IPS-11a (cell line): ENCODE measurements around the gene DMAC2.
"Not testable (repeated sequence)": the region's sequence is repeated elsewhere in the genome, so short reads cannot be mapped to it uniquely, and the experiment has no call there.

Experiments
- H3K4me3 ChIP-seq: one replicate; pipeline ENCODE4 v1.5.1; 2013; ENCODE audit warnings: low read depth, low read length, control low read depth

DMAC2 gene

DNA sequence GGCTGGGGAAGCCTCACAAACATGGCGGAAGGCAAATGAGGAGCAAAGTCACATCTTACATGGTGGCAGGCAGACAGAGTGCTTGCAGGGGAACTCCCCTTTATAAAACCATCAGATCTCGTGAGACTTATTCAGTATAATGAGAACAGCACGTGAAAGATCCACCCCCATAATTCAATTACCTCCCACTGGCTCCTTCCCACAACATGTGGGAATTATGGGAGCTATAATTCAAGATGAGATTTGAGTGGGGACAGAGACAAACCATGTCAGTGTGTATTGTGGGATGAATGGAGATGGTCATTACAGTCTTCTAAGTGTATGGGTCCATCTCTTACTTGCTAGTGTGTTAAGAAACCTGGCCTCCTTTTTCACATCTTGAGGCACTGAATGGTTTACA is 37.7 kb downstream of the DMAC2 start:
- no peak overlapping the region for H3K4me3 ChIP-seq

DNA sequence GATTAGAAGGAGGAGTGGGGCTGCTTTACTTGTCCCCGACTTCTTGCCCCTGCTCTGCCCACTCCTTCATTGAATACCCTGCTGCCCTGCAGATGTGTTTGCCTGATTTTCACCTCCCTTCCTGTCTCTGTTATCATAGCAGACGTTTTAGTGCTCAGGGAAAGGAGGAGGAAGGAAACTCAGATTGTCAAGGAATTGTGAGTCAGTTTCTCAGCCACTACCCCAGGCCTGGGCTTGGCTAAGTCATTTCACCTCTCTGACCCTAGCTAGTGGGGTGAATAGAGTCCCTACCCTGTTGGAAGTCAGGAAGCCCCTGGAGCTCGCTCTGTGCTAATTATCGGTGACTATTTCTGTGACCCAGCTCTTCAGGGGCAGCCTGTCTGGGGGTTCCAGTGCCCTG is 38.2 kb downstream of the DMAC2 start:
- no peak overlapping the region for H3K4me3 ChIP-seq

DNA sequence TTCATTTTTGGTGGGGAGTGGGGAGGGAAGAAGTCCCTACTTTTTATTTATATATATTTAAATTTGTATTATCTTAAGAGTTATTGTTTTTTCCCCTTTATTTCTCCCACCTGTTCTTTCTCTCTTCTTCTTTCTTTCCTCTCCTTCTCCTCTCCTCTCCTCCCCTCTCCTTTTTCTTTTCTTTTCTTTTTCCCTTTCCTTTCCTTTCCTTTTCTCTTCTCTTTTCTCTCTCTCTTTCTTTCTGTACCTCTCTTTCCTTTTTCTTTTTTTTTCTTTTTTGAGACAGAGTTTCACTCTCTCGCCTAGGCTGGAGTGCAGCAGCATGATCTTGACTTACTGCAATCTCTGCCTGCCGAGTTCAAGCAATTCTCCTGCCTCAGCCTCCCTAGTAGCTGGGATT is 40.2 kb downstream of the DMAC2 start:
- H3K4me3 ChIP-seq, result no peak overlapping the region

DNA sequence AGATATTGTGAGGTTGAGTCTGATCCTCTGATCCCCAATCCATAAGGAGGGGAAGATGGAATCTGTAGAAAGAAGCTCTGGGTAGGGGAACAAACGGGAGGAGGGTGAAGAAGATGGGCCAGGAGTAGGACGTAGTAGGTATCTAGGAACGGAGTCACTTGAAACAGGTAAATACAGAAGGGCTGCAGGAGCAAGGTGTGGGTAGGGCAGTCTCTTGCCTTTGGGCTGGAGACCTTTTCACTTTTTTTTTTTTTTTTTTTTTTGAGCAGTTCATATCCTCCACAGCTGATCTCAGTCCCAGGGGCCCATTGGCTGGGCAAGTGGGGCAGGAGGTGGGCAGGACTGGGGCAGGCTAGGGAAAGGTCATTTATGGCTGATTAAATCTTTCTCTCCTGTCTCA is 40.6 kb downstream of the DMAC2 start:
- H3K4me3 ChIP-seq, result no peak overlapping the region

DNA sequence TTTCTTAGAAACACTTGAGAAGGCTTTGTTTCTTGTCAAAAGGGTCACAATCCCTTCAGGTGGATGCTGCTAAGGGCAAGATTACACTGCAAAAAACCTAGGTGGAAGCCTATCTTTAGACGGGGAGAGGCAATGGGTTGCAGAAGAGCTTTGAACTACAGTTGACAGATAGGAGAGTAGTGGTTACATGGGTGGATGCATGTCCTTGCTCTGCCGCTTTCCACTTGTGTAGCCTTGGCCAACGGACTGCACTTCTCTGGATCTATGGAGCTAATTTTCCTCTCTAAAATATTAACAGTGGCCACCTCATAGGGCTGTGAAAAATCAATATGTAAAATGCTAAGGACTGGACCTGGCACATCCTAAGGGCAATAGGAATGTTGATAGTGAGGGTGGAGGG is 41.1 kb downstream of the DMAC2 start:
- H3K4me3 ChIP-seq, result peak overlapping the region; percentile 87

DNA sequence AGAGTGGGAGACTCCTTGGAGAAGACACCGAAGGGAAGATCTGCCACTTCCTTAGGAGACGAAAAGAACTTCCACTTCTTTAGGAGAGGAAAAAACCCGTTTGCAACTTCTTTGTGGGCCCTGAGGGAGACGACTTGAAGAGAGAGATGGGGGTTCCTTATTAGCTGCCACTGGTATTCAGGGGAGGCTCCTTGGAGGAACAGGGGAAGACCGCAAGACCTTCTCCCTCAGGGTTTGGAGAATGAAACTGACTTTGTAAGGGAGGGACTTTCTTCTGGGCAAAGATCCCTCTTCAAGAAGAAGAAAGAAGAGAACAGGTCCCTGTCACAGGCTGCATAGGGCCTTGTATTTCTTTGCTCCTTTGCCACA is 41.7 kb downstream of the DMAC2 start:
- peak overlapping the region; percentile 87 for H3K4me3 ChIP-seq

DNA sequence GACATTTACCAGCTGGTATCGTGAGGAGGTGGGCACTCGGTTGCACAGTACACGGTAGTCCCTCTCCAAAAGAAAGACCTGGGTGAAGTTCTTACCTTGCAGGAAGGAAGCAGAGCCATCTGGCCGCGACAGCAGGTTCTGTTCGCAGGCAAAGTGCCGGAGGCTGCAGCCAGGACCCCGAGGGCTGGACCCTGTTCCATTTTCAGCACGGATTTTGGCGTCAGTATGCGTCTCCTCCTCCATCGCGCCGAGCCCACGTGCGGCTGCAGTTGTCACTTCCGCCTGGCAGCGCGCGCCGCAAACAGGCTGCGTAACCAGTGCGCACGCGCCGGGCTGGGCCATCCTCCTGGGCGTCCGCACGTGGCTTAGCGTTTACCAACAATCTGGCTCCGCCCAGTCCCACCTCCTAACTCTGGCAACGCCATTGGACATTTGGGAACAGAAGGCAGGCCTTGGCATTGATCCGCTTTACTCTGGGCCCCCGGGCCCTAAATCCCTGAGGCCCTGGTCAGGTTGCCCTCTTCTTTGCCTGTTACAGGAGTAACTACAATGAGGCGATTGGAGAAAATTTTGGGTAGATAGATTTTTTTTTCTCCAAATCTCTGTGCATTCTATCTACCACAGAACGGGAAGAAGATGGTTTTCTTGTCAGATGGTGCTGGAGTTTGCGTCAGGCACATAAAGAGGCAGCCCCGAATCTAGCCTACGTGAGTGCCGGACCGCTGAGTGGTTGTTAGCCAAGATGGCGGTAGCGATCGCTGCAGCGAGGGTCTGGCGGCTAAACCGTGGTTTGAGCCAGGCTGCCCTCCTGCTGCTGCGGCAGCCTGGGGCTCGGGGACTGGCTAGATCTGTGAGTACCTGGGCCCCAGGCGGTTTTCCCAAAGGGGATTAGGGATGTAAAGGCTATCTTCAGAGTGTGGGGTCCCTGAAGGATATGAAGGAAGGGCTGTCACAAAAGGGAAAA is 42.3 kb downstream of the DMAC2 start, which contains the start of the genes BCKDHA and EXOSC5:
Gene BCKDHA (plus strand): TSS at position 733 of the 964 bp plus-strand sequence. CDS start 10 bp downstream, at position 743.
Gene EXOSC5 (minus strand): TSS at position 274 of the 964 bp plus-strand sequence. CDS start 31 bp downstream, at position 243.
- peak within 1 kb of the TSS; percentile 95 for H3K4me3 ChIP-seq

DNA sequence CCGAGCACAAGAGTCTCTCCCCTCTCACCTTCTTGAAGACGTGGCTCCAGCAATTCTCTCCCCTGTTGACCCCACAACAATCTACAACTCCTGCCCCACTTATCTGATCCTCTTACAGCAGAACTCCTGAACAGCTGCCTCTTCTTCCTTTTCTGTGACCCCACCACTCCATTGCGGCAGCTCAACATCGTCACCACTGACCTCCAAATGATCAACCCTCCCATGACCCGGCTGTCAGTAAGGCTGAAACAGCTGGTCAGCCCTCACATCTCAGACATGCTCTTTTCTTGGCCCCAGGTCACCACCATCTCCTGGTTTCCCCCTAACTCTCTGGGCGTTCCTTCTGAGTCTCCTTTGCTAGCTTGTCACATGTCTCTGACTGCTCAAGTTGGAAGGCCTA is 44.4 kb downstream of the DMAC2 start:
- no peak overlapping the region for H3K4me3 ChIP-seq

DNA sequence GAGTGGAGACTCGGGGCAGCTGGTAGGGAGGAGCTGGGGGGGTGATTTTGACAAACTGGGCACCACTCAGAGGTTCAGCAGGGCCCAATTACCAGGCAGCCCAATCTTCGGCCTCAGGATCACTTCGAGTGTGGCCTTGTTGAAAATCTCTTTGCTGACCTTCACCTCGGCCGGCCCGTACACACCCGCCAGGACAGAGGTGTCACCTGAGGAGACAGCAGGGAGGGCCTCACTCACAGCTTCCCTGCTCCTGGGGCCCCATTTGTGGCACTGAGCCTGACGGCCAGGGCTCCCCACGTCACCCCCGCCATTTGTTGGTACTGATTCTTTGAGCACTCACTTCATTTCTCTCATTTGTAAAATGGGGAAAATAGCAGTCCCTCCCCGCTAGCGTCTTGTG is 46.9 kb downstream of the DMAC2 start:
- no peak overlapping the region for H3K4me3 ChIP-seq

DNA sequence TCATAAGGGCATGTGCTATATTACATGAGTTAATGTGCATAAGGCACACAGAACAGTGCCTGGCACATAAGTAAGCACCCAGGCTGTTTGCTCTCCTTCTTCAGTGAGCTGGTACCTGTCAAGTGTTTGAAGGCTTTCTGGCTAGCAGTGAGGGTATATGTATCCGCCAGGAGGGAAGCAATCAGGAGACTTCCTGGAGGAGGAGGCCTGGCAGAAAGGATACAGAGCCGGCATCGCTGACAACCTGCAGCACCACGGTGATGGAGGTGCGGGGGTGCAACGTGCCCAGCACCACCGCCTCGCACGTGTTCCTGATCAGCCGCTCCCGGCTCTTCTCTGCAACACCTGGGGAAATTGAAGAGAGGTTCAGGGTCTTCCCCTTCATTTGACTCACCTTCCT is 48.1 kb downstream of the DMAC2 start:
- H3K4me3 ChIP-seq, result no peak overlapping the region

DNA sequence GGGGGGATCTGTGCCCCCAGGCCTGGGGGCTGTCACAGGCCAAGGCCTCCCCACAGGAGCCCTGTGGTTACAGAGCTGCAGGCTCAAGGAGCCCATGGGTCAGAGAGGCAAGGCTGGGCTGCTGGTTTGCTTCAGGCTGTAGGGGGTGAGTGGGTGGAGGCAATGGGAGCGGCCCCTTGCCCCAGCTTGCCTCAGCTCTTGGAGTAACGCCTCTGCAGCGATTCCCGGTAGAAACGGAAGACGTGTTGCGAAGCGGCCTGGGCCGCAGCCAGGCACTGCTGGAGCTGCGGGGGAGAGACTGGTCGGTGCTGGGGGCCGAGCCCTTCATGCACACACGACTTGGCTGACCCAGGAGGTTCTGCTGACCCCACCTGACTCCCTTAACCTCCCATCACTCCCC is 53.3 kb downstream of the DMAC2 start:
- H3K4me3 ChIP-seq, result no peak overlapping the region

DNA sequence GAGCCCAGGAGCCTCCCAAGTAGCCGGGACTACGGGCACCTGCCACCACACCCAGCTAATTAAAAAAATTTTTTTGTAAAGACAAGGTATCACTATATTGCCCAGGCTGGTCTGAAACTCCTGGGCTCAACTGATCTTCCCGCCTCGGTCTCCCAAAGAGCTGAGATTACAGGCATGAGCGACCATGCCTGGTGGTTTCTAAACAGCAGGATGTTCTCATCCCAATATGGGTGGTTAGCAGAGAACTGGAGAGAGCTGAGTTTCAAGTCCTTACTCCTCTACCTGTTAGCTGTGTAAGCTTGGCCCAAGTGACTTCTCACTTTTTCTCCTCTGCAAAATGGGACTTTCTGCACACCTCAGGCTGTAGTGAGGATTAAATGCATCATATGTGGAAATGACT is 55.4 kb downstream of the DMAC2 start:
- H3K4me3 ChIP-seq, result no peak overlapping the region

DNA sequence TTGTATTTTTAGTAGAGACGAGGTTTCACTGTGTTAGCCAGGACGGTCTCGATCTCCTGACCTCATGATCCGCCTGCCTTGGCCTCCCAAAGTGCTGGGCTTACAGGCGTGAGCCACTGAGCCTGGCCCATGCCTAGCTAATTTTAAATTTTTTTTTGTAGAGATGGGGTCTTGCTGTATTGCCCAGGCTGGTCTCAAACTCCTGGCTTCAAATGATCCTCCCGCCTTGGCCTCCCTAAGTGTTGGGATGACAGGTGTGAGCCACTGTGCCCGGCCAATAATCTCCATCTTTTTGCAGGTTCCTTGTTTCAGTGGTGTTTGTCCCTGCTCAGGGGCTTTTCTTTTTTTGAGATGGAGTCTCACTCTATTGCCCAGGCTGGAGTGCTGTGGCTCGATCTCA is 58.2 kb downstream of the DMAC2 start:
- H3K4me3 ChIP-seq, result not testable (repeated sequence)
